ENCODE results near the gene PLCL1. TPM values are rescaled to one million over a fixed set of nuclear protein-coding genes. Genes with fewer than 3 reads are reported as not detected.

Gene PLCL1
- total RNA-seq, 2 donors from 2014 or later = 0.04 to 0.11 TPM

DNA sequence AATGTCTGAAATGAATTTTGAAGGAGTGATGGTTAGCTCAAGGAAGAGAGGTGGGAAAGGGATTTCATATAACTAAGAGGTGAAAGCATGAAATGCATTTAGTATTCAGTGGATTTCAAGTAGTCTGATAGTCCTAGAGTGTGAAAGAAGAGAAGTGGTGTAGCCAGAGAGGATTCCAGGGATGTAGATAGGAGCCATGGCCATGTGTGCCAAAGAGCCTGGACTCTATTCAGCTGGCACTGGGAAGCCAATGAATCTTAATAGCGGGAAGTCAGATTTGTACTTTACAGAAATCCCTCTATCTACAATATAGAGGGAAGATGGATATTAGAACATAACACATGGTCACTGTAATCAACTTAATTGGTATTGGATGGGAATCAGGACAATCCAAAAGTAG is 10.9 kb upstream of the PLCL1 start:
- H3K27me3 Mint-ChIP-seq (ENCODE audit: insufficient read depth) = peaks cover 33% of the 10 kb centered on the region
- Histone ChIP-seq H3K36me3 (ENCODE audit: control insufficient read depth, insufficient read depth, low read length) (no peaks in the 10 kb centered on the region), H3K27ac (ENCODE audit: low read depth, low read length) (no peak overlapping the region), H3K4me3 (ENCODE audit: low read length) (no peak overlapping the region), H3K9ac (ENCODE audit: extremely low read depth, low read length, poor library complexity, severe bottlenecking) (no peak overlapping the region), H3K27me3 (ENCODE audit: control insufficient read depth, insufficient read depth, low read length, poor library complexity, severe bottlenecking) (peaks cover 22% of the 10 kb centered on the region), H3K4me1 (ENCODE audit: control insufficient read depth, insufficient read depth, low read length) (no peaks in the 10 kb centered on the region), H3K9me3 (ENCODE audit: control insufficient read depth, low read length) (no peaks in the 10 kb centered on the region)
- no peak overlapping the region for H3K4me3 Mint-ChIP-seq
- H3K36me3 Mint-ChIP-seq (ENCODE audit: low read depth) = no peaks in the 10 kb centered on the region
- H3K4me1 Mint-ChIP-seq = no peaks in the 10 kb centered on the region
- TF ChIP-seq, protein P1, sequence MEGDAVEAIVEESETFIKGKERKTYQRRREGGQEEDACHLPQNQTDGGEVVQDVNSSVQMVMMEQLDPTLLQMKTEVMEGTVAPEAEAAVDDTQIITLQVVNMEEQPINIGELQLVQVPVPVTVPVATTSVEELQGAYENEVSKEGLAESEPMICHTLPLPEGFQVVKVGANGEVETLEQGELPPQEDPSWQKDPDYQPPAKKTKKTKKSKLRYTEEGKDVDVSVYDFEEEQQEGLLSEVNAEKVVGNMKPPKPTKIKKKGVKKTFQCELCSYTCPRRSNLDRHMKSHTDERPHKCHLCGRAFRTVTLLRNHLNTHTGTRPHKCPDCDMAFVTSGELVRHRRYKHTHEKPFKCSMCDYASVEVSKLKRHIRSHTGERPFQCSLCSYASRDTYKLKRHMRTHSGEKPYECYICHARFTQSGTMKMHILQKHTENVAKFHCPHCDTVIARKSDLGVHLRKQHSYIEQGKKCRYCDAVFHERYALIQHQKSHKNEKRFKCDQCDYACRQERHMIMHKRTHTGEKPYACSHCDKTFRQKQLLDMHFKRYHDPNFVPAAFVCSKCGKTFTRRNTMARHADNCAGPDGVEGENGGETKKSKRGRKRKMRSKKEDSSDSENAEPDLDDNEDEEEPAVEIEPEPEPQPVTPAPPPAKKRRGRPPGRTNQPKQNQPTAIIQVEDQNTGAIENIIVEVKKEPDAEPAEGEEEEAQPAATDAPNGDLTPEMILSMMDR (conservative IDR thresholded peaks at IDR 0.05) = no peak
- WGBS, 2 experiments (ENCODE audit: insufficient coverage in 1 of 2, insufficient read length in 1 of 2) = 100% methylated on average over 1 of the region's 1 CpG; no CpG with 5 or more reads in 1 of the 2 experiments
- peaks cover 10% of the 10 kb centered on the region for H3K9me3 Mint-ChIP-seq
- no peak overlapping the region for H3K27ac Mint-ChIP-seq
- DNase-seq = no peak

DNA sequence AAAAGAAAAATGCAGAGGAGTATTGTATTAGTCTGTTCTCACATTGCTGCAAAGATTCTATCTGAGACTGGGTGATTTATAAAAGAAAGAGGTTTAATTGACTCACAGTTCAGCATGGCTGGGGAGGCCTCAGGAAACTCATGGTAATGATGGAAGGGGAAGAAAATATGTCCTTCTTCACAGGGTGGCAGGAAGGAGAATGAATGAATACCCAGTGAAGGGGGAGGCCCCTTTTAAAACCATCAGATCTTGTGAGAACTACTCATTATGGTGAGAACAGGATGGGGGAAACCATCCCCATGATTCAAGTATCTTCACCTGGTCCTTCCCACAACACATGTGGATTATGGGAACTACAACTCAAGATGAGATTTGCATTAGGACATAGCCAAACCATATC is 9.1 kb upstream of the PLCL1 start:
- Mint-ChIP-seq H3K27ac (no peak overlapping the region), H3K4me3 (no peak overlapping the region), H3K4me1 (no peaks in the 10 kb centered on the region), H3K36me3 (ENCODE audit: low read depth) (no peaks in the 10 kb centered on the region), H3K9me3 (peaks cover 10% of the 10 kb centered on the region), H3K27me3 (ENCODE audit: insufficient read depth) (peaks cover 18% of the 10 kb centered on the region)
- Histone ChIP-seq H3K9ac (ENCODE audit: extremely low read depth, low read length, poor library complexity, severe bottlenecking) (no peak overlapping the region), H3K27ac (ENCODE audit: low read depth, low read length) (no peak overlapping the region), H3K9me3 (ENCODE audit: control insufficient read depth, low read length) (no peaks in the 10 kb centered on the region), H3K27me3 (ENCODE audit: control insufficient read depth, insufficient read depth, low read length, poor library complexity, severe bottlenecking) (peaks cover 12% of the 10 kb centered on the region), H3K4me1 (ENCODE audit: control insufficient read depth, insufficient read depth, low read length) (no peaks in the 10 kb centered on the region), H3K4me3 (ENCODE audit: low read length) (no peak overlapping the region), H3K36me3 (ENCODE audit: control insufficient read depth, insufficient read depth, low read length) (no peaks in the 10 kb centered on the region)
- TF ChIP-seq, protein P1 (conservative IDR thresholded peaks at IDR 0.05) = no peak
- DNase-seq = no peak

DNA sequence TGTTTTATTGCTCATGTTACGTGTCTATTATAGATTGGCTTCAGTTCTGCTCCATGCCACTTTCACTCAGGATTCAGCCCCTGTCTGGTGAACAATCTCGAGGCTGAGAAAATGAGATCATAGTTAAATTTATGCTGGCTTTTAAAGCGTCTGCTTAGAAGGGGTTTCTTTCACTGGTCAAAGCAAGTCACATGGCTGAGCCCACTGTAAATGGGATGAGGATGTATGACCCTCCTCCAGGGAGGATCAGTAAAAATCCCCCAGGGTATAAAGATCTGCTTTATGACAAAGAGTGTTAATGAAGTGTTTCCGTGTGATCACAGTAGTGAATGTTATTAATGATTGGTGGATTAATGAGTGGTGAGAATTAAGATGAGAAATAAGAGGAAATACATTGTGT is 6.2 kb upstream of the PLCL1 start:
- H3K27ac Mint-ChIP-seq = no peak overlapping the region
- Histone ChIP-seq H3K36me3 (ENCODE audit: control insufficient read depth, insufficient read depth, low read length) (no peaks in the 10 kb centered on the region), H3K4me1 (ENCODE audit: control insufficient read depth, insufficient read depth, low read length) (no peaks in the 10 kb centered on the region), H3K4me3 (ENCODE audit: low read length) (no peak overlapping the region), H3K9me3 (ENCODE audit: control insufficient read depth, low read length) (no peaks in the 10 kb centered on the region), H3K27me3 (ENCODE audit: control insufficient read depth, insufficient read depth, low read length, poor library complexity, severe bottlenecking) (peaks cover 22% of the 10 kb centered on the region), H3K9ac (ENCODE audit: extremely low read depth, low read length, poor library complexity, severe bottlenecking) (no peak overlapping the region), H3K27ac (ENCODE audit: low read depth, low read length) (no peak overlapping the region)
- H3K9me3 Mint-ChIP-seq = peaks cover 7% of the 10 kb centered on the region
- TF ChIP-seq, protein P1 (conservative IDR thresholded peaks at IDR 0.05) = no peak
- no peaks in the 10 kb centered on the region for H3K36me3 Mint-ChIP-seq (ENCODE audit: low read depth)
- no peaks in the 10 kb centered on the region for H3K4me1 Mint-ChIP-seq
- H3K4me3 Mint-ChIP-seq = no peak overlapping the region
- peaks cover 25% of the 10 kb centered on the region for H3K27me3 Mint-ChIP-seq (ENCODE audit: insufficient read depth)
- 75 to 85% methylated on average over 2 to 4 of the region's 4 CpGs for WGBS, 2 experiments (ENCODE audit: insufficient coverage in 1 of 2, insufficient read length in 1 of 2)
- DNase-seq = no peak

All from endodermal cell (in vitro differentiated cells).